ENCODE results near the gene FYB1. TPM values are rescaled to one million over a fixed set of nuclear protein-coding genes. Genes with fewer than 3 reads are reported as not detected.

Gene FYB1
- total and polyA plus RNA-seq, 2 of the 8 experiments (the other 6 are each of a cell fraction or from before 2014, with no cell fraction given): not detected

DNA sequence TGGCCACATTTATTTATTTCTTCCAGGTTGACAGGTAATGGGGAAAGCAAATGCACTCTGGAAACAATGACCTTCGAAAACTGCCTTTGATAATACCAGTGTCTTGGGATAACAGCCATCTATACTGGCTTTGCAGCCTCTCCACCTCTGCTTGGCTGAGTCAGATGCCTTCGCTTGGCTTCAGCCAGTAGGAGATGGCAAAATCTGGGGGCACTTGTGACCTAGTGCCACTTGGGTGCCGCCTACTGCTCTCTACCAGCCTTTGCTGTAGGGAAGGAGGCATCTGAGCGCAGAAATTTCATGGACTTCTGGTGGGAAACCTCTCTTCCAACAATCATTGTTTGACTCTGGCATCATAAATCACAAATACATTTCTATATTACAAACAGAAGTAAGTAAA is 21.8 kb downstream of the FYB1 start (continued):
- TF ChIP-seq EP300 (IDR thresholded peaks at IDR 0.05; ENCODE audit: borderline replicate concordance in 1 of 2, low read depth in 2 of 2, low read length in 2 of 2): no peak
- TF ChIP-seq, protein P1, sequence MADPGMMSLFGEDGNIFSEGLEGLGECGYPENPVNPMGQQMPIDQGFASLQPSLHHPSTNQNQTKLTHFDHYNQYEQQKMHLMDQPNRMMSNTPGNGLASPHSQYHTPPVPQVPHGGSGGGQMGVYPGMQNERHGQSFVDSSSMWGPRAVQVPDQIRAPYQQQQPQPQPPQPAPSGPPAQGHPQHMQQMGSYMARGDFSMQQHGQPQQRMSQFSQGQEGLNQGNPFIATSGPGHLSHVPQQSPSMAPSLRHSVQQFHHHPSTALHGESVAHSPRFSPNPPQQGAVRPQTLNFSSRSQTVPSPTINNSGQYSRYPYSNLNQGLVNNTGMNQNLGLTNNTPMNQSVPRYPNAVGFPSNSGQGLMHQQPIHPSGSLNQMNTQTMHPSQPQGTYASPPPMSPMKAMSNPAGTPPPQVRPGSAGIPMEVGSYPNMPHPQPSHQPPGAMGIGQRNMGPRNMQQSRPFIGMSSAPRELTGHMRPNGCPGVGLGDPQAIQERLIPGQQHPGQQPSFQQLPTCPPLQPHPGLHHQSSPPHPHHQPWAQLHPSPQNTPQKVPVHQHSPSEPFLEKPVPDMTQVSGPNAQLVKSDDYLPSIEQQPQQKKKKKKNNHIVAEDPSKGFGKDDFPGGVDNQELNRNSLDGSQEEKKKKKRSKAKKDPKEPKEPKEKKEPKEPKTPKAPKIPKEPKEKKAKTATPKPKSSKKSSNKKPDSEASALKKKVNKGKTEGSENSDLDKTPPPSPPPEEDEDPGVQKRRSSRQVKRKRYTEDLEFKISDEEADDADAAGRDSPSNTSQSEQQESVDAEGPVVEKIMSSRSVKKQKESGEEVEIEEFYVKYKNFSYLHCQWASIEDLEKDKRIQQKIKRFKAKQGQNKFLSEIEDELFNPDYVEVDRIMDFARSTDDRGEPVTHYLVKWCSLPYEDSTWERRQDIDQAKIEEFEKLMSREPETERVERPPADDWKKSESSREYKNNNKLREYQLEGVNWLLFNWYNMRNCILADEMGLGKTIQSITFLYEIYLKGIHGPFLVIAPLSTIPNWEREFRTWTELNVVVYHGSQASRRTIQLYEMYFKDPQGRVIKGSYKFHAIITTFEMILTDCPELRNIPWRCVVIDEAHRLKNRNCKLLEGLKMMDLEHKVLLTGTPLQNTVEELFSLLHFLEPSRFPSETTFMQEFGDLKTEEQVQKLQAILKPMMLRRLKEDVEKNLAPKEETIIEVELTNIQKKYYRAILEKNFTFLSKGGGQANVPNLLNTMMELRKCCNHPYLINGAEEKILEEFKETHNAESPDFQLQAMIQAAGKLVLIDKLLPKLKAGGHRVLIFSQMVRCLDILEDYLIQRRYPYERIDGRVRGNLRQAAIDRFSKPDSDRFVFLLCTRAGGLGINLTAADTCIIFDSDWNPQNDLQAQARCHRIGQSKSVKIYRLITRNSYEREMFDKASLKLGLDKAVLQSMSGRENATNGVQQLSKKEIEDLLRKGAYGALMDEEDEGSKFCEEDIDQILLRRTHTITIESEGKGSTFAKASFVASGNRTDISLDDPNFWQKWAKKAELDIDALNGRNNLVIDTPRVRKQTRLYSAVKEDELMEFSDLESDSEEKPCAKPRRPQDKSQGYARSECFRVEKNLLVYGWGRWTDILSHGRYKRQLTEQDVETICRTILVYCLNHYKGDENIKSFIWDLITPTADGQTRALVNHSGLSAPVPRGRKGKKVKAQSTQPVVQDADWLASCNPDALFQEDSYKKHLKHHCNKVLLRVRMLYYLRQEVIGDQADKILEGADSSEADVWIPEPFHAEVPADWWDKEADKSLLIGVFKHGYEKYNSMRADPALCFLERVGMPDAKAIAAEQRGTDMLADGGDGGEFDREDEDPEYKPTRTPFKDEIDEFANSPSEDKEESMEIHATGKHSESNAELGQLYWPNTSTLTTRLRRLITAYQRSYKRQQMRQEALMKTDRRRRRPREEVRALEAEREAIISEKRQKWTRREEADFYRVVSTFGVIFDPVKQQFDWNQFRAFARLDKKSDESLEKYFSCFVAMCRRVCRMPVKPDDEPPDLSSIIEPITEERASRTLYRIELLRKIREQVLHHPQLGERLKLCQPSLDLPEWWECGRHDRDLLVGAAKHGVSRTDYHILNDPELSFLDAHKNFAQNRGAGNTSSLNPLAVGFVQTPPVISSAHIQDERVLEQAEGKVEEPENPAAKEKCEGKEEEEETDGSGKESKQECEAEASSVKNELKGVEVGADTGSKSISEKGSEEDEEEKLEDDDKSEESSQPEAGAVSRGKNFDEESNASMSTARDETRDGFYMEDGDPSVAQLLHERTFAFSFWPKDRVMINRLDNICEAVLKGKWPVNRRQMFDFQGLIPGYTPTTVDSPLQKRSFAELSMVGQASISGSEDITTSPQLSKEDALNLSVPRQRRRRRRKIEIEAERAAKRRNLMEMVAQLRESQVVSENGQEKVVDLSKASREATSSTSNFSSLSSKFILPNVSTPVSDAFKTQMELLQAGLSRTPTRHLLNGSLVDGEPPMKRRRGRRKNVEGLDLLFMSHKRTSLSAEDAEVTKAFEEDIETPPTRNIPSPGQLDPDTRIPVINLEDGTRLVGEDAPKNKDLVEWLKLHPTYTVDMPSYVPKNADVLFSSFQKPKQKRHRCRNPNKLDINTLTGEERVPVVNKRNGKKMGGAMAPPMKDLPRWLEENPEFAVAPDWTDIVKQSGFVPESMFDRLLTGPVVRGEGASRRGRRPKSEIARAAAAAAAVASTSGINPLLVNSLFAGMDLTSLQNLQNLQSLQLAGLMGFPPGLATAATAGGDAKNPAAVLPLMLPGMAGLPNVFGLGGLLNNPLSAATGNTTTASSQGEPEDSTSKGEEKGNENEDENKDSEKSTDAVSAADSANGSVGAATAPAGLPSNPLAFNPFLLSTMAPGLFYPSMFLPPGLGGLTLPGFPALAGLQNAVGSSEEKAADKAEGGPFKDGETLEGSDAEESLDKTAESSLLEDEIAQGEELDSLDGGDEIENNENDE (IDR thresholded peaks at IDR 0.05; ENCODE audit: insufficient replicate concordance, low read length): no peak

Data from H1 (cell line).